HK-2 (cell line): ENCODE measurements around the gene PRKG1.

Source experiments
- DNase-seq: peaks from one replicate; pipeline ENCODE4 v3.0.0-alpha.2; 2018; ENCODE audit not compliant: unreplicated experiment

Gene PRKG1

DNA sequence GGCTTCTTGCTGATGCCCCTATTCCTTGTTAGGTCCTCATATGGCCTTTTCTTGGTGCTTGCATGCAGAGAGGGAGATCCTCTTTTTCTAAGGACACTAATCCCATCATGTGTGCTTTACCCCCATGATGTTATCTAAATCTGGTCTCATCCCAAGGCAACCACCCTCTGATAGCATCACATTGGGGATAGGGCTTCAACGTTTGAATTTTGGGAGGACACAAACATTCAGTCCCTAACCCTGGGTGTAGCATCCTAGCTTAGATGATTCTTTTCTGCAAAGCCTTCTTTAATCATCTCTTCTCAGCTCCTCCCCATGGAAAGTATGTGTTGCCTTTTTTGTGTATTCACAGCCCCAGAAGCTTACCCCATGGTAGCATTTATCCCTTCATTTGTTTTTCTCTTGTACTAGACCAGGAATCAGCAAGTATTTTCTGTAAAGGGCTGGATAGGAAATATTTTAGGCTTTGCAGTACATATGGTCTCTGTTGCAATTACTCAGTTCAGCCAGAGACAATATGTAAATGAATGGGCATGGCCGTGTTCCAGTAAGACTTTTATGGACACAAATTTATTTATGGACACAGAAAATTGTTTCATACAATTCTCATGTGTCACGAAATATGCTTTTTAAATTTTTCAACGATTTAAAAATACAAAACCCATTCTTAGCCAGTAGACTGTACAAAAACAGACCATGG, 726.6 kb downstream of the PRKG1 start:
- DNase-seq = no peak

DNA sequence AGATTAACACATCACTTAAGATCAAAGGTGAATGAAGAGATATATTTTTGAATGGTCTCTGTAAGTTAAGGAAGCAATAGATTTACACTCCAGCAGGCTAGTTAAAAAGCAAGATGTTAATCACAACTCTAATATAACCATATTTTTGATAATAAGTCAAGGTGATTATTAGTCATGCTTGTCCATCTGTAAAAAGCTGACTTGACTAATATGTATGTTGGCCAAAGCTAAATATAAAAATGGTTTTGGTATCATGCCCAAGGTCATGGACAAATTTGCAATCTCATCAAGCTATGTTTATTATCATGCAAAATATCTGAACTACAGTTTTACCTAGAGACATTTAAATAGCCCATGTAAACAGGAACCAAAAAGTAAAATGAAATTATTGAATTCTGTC, 727.7 kb downstream of the PRKG1 start:
- no peak for DNase-seq

DNA sequence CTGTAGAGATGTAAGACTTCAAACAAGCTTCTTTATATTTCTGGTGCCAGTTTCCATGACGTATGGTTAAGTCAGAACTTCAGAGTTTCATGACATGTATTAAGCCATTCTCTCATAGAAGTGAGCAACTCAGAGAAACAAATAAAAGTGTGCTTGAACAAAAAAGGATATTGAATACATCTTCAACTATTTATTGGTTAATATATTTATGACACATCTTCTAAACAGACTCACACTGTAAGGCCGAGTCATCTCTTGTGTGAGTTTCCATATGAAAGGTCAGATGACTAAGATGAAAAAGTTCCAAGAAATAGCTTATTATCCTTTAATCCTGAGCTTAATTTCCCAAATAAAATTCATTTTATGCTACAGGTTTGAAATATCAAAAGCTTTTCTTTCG, 730.6 kb downstream of the PRKG1 start:
- no peak for DNase-seq

DNA sequence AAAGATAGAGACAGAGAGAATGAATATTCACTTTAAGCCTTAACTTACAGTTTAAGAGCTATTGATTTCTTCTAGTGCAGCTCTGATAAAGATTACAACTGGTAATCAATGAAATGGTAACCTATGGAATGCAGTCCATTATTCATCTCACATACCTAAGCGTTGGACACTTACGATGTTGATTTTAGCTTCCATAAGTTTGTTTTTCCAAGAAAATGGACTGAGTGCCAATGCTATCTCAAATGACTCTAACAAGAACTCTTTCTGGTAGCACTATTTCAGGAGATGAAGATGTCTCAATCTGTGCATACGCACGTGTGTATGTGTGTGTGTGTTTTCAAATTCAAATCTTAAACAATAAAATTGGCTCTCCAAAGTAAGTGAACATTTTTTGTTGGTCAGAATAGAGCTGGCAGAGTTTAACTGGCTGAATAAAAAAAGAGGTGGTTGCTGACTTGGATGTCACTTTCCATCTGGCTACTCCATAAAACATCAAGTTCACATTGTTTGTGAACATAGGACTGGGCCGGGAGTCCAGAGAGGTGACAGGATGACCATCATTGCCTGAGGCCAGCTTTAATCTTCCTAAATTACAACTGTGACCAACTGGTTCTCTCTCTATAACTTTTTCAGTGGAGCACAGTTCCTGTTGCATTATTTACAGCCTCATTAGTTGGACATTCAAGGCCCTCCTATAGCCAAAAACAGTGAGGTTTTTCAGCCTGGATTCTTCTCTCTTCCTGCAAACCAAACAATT, 732.0 kb downstream of the PRKG1 start:
- no peak for DNase-seq

DNA sequence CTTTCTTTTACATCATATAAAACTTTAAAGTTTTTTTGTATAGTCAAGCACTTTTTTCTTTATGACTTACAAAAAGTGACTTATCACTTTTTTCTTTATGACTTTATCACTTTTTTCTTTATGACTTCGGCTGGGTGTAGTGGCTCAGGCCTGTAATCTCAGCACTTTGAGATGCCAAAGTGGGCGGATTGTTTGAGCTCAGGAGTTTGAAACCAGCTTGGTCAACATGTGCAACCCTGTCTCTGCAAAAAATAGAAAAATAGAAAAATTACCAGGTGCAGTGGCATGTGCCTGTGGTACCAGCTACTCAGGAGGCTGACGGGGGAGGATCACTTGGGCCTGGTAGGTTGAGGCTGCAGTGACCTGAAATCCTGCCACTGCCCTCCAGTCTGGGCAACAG, 733.9 kb downstream of the PRKG1 start:
- no peak for DNase-seq

DNA sequence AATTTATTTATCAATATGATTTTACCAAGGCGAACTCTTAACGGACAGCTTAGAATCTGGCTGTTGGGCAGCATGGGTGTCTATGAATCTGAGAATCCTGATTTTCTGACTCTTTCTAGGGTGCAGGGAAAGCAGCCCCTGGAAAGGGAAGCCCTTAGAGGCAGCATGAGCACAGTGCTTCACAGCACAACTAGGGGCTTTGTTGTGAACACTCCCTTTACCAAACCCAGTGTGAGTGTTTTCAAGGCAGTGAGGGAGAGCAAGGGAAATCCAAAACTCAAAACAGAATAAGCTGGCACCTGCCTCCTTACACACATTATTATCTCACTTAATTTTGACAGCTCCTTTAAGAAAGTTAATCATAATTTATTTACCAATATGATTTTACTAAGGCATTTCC, 741.4 kb downstream of the PRKG1 start:
- no peak for DNase-seq

DNA sequence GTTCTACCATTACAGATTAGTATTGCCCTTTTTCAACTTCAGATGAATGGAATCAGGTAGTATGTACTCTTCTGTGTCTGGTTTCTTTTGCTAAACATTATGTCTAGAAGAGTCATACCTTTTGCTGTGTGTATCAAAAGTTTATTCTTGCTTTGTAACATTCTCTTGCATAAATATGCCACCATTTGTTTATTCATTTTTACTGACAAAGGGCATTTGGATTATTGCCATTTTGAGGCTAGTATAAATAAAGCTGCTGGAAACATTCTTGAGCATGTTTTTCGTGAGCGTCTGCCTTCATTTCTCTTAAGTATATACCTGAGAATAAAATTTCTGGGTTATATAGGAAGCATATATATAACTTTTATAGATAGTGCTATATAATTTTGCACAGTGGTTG, 746.8 kb downstream of the PRKG1 start:
- no peak for DNase-seq

DNA sequence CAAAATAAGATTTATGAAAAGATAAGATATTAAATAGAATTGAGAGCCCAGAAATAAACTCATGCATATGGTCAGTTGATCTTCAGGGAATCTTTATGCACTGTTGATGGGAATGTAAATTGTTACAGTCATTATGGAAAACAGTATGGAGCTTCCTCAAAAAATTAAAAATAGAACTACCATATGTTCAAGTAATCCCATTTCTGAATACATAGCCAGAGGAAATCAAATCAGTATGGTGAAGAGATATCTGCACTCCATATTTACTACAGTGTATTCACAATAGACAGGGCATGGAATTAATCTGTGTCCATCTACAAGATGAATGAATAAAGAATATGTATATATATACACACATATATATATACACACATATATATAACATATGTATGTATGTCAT, 747.5 kb downstream of the PRKG1 start:
- no peak for DNase-seq

DNA sequence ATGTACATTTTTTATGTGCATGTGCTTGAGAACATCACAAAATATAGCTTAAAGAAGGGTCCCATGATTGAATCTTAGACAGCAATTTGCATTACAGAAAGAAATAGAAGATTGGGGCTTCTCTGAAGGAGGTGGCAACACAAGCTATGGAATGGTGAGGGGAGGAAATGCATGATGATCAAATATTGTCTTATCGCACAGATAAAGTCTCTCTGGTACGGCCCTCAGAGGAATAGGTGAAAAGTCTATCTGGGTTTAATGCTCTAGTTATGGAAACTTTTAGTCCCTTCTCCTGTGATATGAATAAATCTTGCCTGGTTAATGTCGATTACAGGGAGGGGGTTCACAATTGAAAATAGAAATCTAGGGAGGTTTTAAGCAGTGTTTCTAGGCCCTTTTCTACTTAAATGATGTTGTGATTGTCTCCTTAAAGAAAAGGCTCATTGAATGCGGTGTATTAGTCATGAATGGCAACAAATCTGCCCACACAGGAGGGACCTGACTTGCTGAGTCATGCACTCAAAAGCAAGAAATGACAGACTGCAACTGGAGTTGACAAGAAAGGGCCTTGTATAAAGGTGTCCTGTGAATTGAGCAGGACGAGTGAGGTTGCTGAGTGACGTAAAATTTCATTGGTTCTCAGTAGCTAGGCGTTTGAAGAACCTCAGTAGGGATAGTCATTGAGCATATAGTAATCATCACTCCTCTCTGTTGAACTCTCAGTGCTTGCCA, 758.5 kb downstream of the PRKG1 start:
- peak; percentile 14 for DNase-seq

DNA sequence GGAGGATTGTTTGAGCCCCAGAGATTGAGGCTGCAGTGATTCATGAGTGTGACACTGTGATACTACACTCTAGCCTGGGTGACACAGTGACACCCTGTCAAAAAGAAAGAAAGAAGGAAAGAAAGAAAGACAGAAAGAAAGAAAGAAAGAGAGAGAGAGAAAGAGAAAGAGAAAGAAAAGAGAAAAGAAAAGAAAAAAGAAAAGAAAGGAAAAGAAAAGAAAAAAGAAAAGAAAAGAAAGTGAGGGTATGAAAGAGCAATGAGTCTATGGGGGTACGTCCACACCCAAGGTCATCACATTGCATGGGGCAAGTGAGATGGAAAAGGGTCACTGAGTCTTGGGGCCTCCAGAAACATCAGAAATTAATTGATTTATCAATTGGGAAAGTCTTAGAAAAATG, 760.3 kb downstream of the PRKG1 start:
- DNase-seq = no peak

DNA sequence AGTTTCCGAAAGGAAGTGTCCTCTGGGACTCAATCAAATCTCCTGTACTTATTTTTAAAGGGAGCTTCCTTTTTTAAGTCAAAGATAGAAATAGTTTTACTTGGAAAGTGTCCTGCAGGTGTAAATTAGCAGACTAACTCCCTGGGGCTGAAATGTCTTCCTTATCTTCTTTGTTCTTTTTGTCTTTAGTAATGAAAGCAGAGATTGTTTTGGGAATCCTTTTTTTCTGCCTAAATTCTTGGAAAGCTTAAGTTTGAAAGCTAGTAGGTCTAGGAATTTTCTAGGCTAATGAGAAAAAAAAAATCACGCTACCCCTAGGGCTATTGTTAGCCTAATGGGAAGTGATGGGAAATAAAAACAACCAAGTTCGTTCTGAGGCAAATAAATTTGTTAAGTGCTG, 764.2 kb downstream of the PRKG1 start:
- DNase-seq = no peak

DNA sequence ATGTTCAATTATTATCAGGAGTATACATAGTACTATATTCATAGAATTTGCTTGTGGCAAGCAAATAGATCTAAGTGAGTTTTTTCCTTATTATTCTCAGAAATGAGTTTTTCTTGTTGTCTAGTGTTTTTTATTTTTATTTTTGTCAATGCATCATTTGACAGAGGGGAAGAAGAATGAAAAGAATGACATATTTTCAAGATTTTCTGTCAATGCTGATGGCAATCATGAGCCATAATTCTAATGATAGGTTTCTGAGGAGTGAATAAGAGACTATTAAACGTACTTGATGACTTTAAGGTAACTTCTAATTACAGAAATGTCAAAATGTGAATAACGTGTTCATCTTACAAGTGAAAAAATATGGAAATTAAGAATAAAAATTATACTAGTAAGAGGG, 769.7 kb downstream of the PRKG1 start:
- no peak for DNase-seq

DNA sequence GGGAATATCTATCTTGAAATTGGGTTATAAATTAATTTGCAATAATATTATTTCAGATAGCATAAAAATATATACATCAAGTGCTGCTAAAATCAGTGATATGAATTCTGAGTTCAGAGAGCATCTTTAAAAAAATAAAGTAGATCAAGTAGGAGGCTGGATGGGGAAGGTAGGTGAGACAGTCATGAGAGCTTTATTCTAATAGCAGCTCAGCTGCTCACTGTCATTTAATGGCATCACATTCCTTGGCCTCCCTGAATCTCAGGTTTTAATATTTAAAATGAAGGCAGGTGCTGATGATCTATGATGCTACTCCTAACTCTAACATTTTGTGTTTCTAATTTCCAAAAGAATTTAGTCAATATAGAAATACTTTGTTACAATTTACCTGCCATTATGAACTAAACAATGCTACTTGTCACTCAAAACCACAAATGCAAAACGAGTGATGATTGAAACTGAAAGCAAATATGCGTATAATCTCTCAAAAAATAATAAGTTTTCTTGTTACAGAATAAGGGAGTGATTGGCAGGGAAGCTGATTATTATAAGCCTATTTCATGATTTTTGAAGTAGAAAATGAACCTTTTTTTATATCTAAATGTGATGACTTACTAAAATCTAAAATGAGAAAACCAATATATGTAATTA, 772.7 kb downstream of the PRKG1 start:
- no peak for DNase-seq

DNA sequence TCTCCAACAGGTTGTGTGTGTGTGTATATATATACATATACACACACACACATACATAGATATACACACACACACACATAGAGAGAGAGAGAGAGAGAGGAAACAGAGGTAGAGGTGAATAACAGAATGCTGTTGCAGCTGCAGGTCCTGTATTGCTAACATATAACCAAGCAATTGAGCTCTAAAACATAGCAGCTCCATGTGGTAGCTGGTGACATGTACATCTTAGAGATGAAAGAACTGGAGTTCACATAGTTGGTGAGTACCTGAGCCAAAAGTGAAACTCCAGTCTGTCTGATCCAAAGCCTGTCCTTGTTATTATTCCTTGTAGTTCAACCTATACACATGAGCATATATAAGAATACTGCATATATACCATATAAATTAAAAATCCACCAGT, 778.0 kb downstream of the PRKG1 start:
- DNase-seq = no peak

DNA sequence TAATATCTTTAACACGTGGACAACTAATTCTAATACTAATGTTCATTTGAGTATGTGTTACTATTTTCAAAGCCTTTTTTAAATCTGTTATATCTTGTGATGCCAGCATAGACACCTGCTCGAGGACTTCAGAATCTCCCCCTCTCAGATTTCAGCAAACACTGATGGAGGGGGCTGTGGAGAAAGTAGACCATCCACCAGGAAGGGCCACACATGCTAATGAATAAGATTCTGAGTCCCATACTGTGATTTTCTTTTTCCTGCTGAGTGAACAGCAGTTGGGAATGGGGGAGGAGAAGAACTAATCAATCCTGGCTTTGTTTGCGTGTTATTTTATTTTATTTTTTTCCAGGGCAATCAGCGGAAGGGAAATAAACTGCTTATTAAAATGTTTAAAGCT, 783.0 kb downstream of the PRKG1 start:
- no peak for DNase-seq

DNA sequence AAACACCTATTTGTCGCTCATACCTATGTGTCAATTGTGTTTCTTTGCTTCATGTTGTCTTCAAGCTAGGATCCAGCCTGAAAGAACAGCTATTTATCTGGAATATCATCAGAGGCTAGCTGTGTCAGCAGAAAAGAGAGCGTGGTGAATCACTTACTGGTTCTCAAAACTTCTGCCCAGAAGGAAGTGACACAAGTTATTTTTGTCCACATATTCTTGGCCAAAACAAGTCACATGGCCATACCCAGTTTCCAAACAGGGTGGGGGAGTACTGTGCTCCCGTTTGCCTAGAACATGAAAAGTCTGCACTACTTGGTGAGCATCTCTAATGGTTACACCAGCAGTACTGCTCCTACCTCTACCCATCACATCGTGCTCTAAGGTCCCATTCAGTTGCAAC, 786.0 kb downstream of the PRKG1 start:
- no peak for DNase-seq

DNA sequence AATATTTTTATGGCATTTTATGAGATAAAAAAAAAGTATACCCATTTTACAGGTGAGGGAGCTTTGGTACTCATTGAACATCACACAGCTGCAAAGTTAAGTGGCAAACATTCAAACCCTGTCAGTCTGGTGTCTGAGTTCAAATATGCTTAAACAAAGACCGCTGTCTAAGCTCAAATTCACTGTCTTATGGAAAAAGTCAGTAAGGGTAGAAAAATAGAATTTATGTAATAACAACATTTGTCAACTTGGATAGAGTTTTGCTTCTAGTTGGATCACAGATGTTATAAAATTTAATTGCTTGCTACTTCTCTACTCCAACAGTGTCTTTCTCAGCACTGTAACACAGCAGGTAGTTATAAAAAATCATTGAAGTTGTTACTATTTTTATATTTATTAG, 786.8 kb downstream of the PRKG1 start:
- no peak for DNase-seq

DNA sequence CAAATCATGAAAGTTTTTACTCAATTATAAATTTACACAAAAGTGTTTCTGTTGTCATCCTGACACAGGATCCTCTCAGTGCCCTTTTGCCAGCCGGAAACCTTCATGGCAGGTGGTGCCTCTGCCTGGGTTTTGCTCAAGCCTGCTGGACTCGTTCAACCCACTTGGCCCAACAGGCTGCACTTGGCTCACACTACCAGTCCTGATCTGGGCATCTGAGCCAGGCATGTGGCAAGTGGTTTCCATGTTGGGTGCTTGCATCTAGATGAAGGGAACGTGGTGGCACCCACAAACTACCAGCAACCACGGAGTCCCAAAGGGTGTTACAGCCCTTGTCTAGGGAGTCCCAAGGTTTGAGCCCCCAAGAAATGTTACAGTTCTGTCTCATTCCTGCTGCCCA, 787.4 kb downstream of the PRKG1 start:
- no peak for DNase-seq

DNA sequence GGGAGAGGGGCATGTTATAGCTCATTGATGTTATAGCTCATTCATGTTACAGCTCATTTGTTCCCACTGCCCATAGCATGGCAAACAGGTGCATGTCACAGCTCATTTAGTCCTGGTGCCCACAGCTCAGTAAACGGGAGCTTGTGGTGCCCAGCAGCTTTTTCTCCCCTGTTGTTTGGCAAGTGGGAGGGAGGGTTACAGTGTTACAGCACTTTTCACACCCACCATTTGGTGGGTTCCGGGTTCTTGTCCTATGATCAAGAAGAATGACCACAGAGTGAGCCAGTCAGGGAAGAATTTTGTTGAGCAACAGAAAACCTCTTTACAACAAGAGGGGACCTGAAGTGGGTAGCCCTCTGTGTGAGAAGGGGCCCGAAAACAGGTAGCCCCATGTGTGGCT, 787.9 kb downstream of the PRKG1 start:
- no peak for DNase-seq

DNA sequence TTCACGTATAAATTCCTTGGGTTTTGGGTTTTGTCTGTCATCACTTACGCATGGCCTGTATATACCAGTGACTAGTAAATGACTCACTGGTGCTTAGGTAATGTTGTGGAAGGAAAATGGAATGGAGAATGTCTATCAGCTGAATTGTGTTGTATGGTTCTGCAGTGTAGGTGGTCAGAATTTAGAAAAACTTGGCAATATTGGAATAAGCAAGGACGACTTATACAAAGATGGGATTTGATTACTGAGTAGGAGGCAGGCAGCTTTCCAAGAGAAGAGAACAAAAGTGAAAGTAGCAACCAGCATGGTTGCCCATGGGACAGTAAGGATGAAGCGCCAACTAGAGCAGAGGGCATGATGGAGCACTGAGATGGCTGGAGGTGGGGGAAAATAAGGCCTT, 793.7 kb downstream of the PRKG1 start:
- no peak for DNase-seq

DNA sequence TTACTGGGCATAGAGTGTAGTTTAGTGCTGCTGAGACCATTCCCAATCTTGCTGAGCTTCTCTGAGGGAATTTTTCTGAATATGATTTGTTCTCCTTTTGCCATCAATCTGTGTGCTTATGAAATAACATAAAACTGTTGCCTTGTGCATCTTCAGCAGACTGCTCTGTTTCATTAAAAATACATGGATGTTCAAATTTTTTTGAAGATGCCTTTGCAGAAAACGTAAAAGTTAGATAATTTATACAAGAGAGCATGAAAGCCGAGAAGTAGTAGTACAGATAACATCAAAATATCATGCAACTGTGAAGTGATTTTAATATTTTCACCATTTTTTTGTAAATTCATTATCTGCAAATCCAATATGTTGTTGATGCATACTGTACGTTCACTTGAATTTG, 799.8 kb downstream of the PRKG1 start:
- DNase-seq = no peak

DNA sequence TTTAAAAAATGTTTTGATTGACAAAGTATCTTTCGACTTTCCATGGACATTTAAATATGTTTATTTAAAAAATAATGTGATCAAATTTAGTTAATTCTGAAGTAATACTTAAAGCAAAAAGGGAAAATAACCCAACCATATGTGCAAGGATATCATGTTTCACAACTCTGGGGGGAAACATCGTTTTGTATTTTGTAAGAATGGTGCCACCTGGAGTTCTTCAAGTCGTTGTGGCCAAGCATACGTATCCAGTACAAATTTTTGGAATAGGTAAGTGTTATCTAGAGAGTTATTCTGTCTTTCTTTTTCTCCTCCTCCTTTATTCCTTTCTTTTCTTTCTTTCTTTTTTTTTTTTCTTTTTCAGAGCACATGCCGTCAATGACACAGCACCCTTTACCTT, 801.3 kb downstream of the PRKG1 start:
- DNase-seq = no peak

DNA sequence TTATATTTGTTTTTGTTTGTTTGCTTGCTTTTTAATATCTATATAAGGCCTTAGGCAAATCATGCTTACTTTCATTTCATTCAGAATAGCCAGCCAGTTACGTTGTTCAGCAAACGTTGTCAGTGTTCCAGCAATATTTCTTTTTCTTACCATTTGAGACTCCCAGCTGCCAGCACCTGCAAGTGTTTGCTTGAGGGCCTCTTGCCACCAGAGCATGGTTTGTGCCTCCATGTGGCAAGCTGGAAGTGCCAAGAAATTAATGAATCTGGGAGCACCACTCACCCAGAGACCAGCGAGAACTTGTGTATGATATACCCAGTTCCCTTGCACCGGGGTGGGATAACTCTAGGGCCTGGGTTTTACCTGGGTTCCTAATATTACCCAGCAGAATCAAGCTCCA, 802.2 kb downstream of the PRKG1 start:
- DNase-seq = no peak
